Pancreas (tissue), 10 donors: ENCODE data around the gene GJD3. TPM values are rescaled to one million over a fixed set of nuclear protein-coding genes. Genes with fewer than 3 reads are reported as not detected.
A peak's percentile ranks its signal among the peaks of the same experiment; 100 is the strongest.

Experiments
- ATAC-seq, 4 donors: fragments of 200-7000 bp; cut with Tn5 transposase; one replicate each; pipeline versions ENCODE4 v1.8.0 to v1.9.1; 2020; ENCODE audit warnings: mild to moderate bottlenecking in 4 of 4, moderate library complexity in 4 of 4
- DNase-seq, 6 donors: peaks; one replicate each; pipeline ENCODE4 v3.0.0-alpha.2; 2020
- FAIRE-seq: peaks from 2 replicates; lab custom pipeline; 2012; peaks lifted over from hg19 to GRCh38; lab: Jason Lieb, UNC
- H3K27ac ChIP-seq, 4 donors: fragments of 200-600 bp; sonication (generic); 1 replicate in 3 of 4; 2 replicates in 1 of 4; pipeline versions ENCODE4 v1.5.0 to v1.8.0; 2020
- H3K27me3 ChIP-seq, 4 donors: fragments of 200-600 bp; one replicate each; pipeline ENCODE4 v1.8.0; 2021
- H3K36me3 ChIP-seq, 3 donors: fragments of 200-600 bp; sonication (generic) in 1 of 3; one replicate each; pipeline versions ENCODE4 v1.5.0 to v1.8.0; 2020 to 2021
- H3K4me1 ChIP-seq, 3 donors: fragments of 200-600 bp; one replicate each; pipeline ENCODE4 v1.8.0; 2021
- H3K4me3 ChIP-seq, 4 donors: fragments of 200-600 bp; sonication (generic) in 2 of 4; one replicate each; pipeline versions ENCODE4 v1.5.0 to v1.8.0; 2020 to 2021
- H3K9me3 ChIP-seq, 4 donors: fragments of 200-600 bp; one replicate each; pipeline ENCODE4 v1.8.0; 2021
- CTCF ChIP-seq, 4 donors: fragments of 200-600 bp; sonication (generic) in 3 of 4; IDR thresholded peaks; one replicate each; pipeline versions ENCODE4 v1.5.0 to v1.8.0; 2021; ENCODE audit warnings: antibody characterized with exemption in 4 of 4
- WGBS, 2 donors: extraction: QIAGEN DNeasy Blood & Tissue Kit; methylation state at CpG; one replicate each; pipeline ENCODE4 v1.1.7; 2013; 5-methylcytosine and 5-hydroxymethylcytosine counted together
- intact Hi-C, 3 donors: fragments of 100-400 bp; cut with DNase I; formaldehyde crosslinking; loops; one replicate each; pipeline versions ENCODE4 v1.11.1 to v1.14.2; 2022
- polyA plus RNA-seq, 2 donors: library from polyadenylated mRNA; stranded (reverse); fragments of 200-250 nt; gene quantifications; one replicate each; pipeline ENCODE4 v1.2.3, GENCODE V29; 2013
- total RNA-seq, 6 donors: library from RNA; stranded (reverse); fragmentation: NEBNext Ultra II Directional in 4 of 6; extraction: Animal tissue kit (Norgen Biotek cat#: 25700) in 4 of 6; gene quantifications; one replicate each; pipeline versions ENCODE4 v1.2.1 to v1.2.4, GENCODE V29; 2021 to 2023
- donor health status: healthy with polysubstance abuse.
- donor health status: DM: no; HTN: no; CAD: no; lungs with moderate emphysema.
- donor health status: DM: no; HTN: no; CAD: no.
- donor health status: control.
- donor health status: control.
- donor health status: Bipolar disorder and iron deficiency.
- donor health status: DM: yes; HTN: yes; CAD: no.
- donor health status: DM: no; HTN: no; CAD: no.
- donor health status: DM: no; HTN: no; CAD: no.
- donor health status: DM: yes; HTN: yes; CAD: no.

GJD3 gene
- total and polyA plus RNA-seq, 8 donors, result 0.09 to 0.67 (median 0.32) TPM; not detected in 2

- Histone ChIP-seq H3K36me3 (peaks cover 0 to 10% (median 9%) of the 10 kb centered on the region in 3 donors), H3K27ac (no peak overlapping the region), H3K4me1 (peaks cover 0 to 3% (median 0%) of the 10 kb centered on the region in 3 donors), H3K27me3 (no peaks in the 10 kb centered on the region), H3K9me3 (no peaks in the 10 kb centered on the region), H3K4me3 (no peak overlapping the region)
- intact Hi-C loops, result loop anchor here in 1 of 3 donors (2.0 kb wide), 1 partner anchor 52 kb away; no protein-coding TSS in a partner anchor
- FAIRE-seq (no peak), DNase-seq (peak; percentile 49 to 95 (median 80)), ATAC-seq (peak; percentile 62 to 78 (median 76))
- WGBS, 2 donors, result 48 to 53% methylated on average over 28 to 29 of the region's 29 CpGs
- TF ChIP-seq CTCF (IDR thresholded peaks at IDR 0.05), result peak; percentile 93 to 96 (median 94)
Observed at GRCh38 chr17:40355123-40355803, 9.3 kb downstream of the GJD3 start.

GRCh38 chr17:40354221-40355122 lies 10.1 kb downstream of the GJD3 start:
- no peaks in the 10 kb centered on the region for H3K9me3 ChIP-seq
- H3K4me1 ChIP-seq, result peaks cover 0 to 3% (median 0%) of the 10 kb centered on the region in 3 donors
- peaks cover 0 to 10% (median 9%) of the 10 kb centered on the region in 3 donors for H3K36me3 ChIP-seq
- intact Hi-C loops, result loop anchor here (2.0 to 5.0 kb wide), 3 partner anchors 52 to 142 kb away; no protein-coding TSS in a partner anchor
- no peak overlapping the region for H3K27ac ChIP-seq
- TF ChIP-seq CTCF (IDR thresholded peaks at IDR 0.05), result no peak
- no peaks in the 10 kb centered on the region for H3K27me3 ChIP-seq
- WGBS, 2 donors, result 76 to 81% methylated on average over 30 of the region's 30 CpGs
- ATAC-seq, result no peak
- H3K4me3 ChIP-seq, result no peak overlapping the region
- peak in 1 of 6 donors; percentile 64 for DNase-seq
- FAIRE-seq, result no peak

GRCh38 chr17:40352779-40353394 lies 11.7 kb downstream of the GJD3 start:
- Histone ChIP-seq H3K27me3 (no peaks in the 10 kb centered on the region), H3K36me3 (peaks cover 0 to 10% (median 9%) of the 10 kb centered on the region in 3 donors), H3K4me3 (no peak overlapping the region), H3K9me3 (no peaks in the 10 kb centered on the region), H3K27ac (no peak overlapping the region), H3K4me1 (peaks cover 9 to 13% (median 13%) of the 10 kb centered on the region in 3 donors)
- FAIRE-seq (no peak), DNase-seq (peak in 1 of 6 donors; percentile 44), ATAC-seq (no peak)
- WGBS, 2 donors, result 83 to 89% methylated on average over 9 of the region's 9 CpGs
- intact Hi-C loops, result loop anchor here (5.0 kb wide), 2 partner anchors 51 to 141 kb away; no protein-coding TSS in a partner anchor
- no peak for TF ChIP-seq CTCF (IDR thresholded peaks at IDR 0.05)

GRCh38 chr17:40352237-40352778 lies 12.2 kb downstream of the GJD3 start:
- no peak overlapping the region for H3K27ac ChIP-seq
- TF ChIP-seq CTCF (IDR thresholded peaks at IDR 0.05), result no peak
- peaks cover 10 to 14% (median 14%) of the 10 kb centered on the region in 3 donors for H3K4me1 ChIP-seq
- FAIRE-seq, result no peak
- H3K4me3 ChIP-seq, result no peak overlapping the region
- intact Hi-C loops, result loop anchor here (5.0 kb wide), 2 partner anchors 50 to 140 kb away; no protein-coding TSS in a partner anchor
- 82 to 83% methylated on average over 7 of the region's 7 CpGs for WGBS, 2 donors
- DNase-seq, result peak in 1 of 6 donors; percentile 39
- ATAC-seq, result no peak
- H3K36me3 ChIP-seq, result peaks cover 0 to 10% (median 9%) of the 10 kb centered on the region in 3 donors
- H3K9me3 ChIP-seq, result no peaks in the 10 kb centered on the region
- H3K27me3 ChIP-seq, result no peaks in the 10 kb centered on the region
